Measurements from ENCODE around the gene FCN3. TPM values are rescaled to one million over a fixed set of nuclear protein-coding genes. Genes with fewer than 3 reads are reported as not detected.
A peak's percentile ranks its signal among the peaks of the same experiment; 100 is the strongest.

FCN3 gene
- total and polyA plus RNA-seq, 2 donors (not counting 3 experiments of a cell fraction or from before 2014, with no cell fraction given), result 0.15 TPM; not detected in 1

DNA sequence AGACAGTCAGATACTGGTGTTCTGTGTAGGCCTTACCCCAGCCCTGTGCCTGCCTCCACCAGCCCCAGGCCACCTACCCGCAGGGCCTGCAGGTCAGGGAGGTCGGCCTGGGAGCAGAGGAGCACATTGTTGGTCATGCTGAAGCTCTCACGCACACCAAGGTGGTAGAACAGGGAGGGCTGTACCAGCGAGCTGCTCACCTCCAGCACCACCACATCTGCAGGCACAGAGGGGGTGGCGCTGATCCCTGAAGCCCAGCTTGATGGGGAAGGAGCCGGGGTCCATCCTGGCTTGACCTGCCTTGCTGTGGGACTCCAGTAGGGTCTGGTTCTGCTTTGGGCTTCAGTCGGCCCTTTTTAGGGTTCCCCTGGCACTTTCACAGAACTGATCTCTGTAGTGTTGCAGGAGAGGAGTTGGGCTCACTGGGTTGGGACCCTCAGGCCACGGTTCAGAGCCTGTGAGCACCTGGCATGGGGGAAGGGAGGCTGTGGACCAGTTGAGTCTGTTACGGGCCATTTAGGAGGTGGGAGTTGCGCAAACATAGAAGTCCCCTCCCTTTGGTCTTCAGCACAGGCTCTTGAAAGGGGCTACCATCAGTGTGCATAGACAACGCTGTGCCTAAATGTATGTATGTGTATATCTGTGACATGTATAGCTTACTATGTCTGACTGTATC lies 9.8 kb downstream of the FCN3 start:
- peak overlapping the region; percentile 97 for H2AFZ ChIP-seq (ENCODE audit: low read depth, low read length)
- FAIRE-seq (no peak), DNase-seq (ENCODE audit: low read depth, low spot score) (no peak)
- peak overlapping the region; percentile 5 for H3K27ac ChIP-seq (ENCODE audit: insufficient read depth, low read depth, low read length)
- no peak overlapping the region for H3K9ac ChIP-seq (replicated peaks; ENCODE audit: extremely low read depth, insufficient read depth, low read length)
- peaks cover 0 to 2% of the 10 kb centered on the region in 2 experiments for H3K36me3 ChIP-seq (ENCODE audit: control insufficient read depth in 2 of 2, extremely low read depth in 1 of 2, insufficient read depth in 2 of 2, low read length in 2 of 2)
- H3K4me3 ChIP-seq (replicated peaks in 1 of 3; ENCODE audit: insufficient read depth in 1 of 3, low read depth in 1 of 3, low read length in 3 of 3), result peak overlapping the region in 2 of 3 experiments; percentile 6 to 51
- ChIA-PET CTCF (interaction anchor here (0.7 to 6.8 kb wide), 17 partner anchors 9 to 320 kb away, joined by 3 to 57 read pairs (median 5); partner anchors contain the start of genes CD164L2 and GPR3), POLR2A (interaction anchor here (1.3 to 1.7 kb wide), 2 partner anchors 9 to 30 kb away, joined by 3 to 4 read pairs; no protein-coding TSS in a partner anchor)
- peak overlapping the region; percentile 80 for H3K4me2 ChIP-seq (ENCODE audit: insufficient read depth, low read length)
- H3K9me1 ChIP-seq (replicated peaks; ENCODE audit: control insufficient read depth, extremely low read depth, insufficient read depth, low read length), result no peaks in the 10 kb centered on the region
- H3K79me2 ChIP-seq (ENCODE audit: control insufficient read depth, insufficient read depth, low read length), result no peaks in the 10 kb centered on the region
- no peaks in the 10 kb centered on the region for H3K27me3 ChIP-seq (ENCODE audit: control insufficient read depth in 2 of 2, insufficient read depth in 2 of 2, low read length in 2 of 2)
- H3K9me3 ChIP-seq (replicated peaks; ENCODE audit: control insufficient read depth, insufficient read depth, low read length), result no peaks in the 10 kb centered on the region
- BruUV-seq (replicated peaks), result no TSS peak
- TF ChIP-seq POLR2AphosphoS5 (IDR thresholded peaks at IDR 0.05; ENCODE audit: insufficient read depth, low read depth, low read length) (no peak), JUN (IDR thresholded peaks at IDR 0.05; ENCODE audit: borderline replicate concordance, insufficient read depth, insufficient read length, low read depth) (no peak), POLR2A (IDR thresholded peaks at IDR 0.05; ENCODE audit: low read depth, low read length) (no peak), FOS (IDR thresholded peaks at IDR 0.05; ENCODE audit: borderline replicate concordance, insufficient read depth, low read length) (no peak)
- intact Hi-C loops (cut with micrococcal nuclease), result loop anchor here (1.0 kb wide), 2 partner anchors 8 to 43 kb away; partner anchors contain the start of gene TMEM222
- dilution Hi-C loops (cut with MboI; ENCODE audit: extremely low pct_ligation_motif_present, low sequenced_read_pairs), result no loop called here
- H3K4me1 ChIP-seq (ENCODE audit: control insufficient read depth, extremely low read depth, insufficient read depth, low read length), result peaks cover 15% of the 10 kb centered on the region
- H4K20me1 ChIP-seq (replicated peaks; ENCODE audit: control insufficient read depth, extremely low read depth, insufficient read depth, low read length), result no peaks in the 10 kb centered on the region

DNA sequence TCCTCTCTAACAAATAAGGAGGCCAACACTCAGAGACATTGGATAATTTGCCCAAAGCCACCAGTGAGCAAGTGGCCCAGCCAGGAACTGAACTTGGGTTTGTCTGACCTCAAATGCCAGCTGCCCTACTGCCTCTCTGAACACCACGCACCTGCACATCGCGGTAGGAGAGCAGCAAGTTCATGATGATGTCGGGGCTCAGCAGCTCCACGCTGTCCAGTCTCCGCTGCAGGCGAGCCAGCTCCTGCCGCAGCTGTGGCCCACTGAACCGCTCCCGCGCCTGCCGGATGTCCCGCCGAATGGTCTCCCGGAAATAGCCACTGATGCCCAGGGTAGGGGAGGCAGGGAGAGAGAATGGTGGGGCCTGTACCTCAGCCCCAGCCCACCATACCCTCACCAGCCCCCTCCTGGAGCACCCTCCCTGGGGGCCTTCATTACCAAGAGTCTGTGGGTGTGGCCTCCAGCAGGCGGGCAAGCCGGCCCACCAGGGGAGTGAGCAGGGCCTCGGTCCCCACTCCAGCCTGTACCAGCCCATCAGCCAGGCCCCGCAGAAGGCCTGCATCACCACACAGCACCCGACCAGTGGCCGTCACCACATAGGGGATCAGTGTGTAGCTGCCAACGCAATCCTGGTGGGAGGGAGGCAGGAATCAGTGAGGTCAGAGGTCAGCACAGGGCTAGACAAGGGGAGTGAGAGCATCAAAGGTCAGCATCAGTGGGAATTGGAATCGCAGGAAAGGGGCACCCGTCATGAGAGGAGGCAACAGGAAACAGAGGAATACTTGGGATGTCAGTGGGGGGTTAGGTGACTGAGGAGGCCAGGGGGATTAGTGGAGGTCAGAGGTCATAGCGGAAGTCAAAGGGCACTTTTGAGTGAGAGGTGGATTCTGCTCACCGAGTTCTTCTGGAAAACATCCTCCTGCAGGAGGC lies 10.6 kb downstream of the FCN3 start:
- intact Hi-C loops (cut with micrococcal nuclease), result no loop called here
- Histone ChIP-seq H3K27me3 (ENCODE audit: control insufficient read depth in 2 of 2, insufficient read depth in 2 of 2, low read length in 2 of 2) (no peaks in the 10 kb centered on the region), H3K9ac (replicated peaks; ENCODE audit: extremely low read depth, insufficient read depth, low read length) (no peak overlapping the region), H2AFZ (ENCODE audit: low read depth, low read length) (no peak overlapping the region), H3K9me3 (replicated peaks; ENCODE audit: control insufficient read depth, insufficient read depth, low read length) (no peaks in the 10 kb centered on the region), H4K20me1 (replicated peaks; ENCODE audit: control insufficient read depth, extremely low read depth, insufficient read depth, low read length) (no peaks in the 10 kb centered on the region), H3K4me1 (ENCODE audit: control insufficient read depth, extremely low read depth, insufficient read depth, low read length) (peaks cover 15% of the 10 kb centered on the region), H3K9me1 (replicated peaks; ENCODE audit: control insufficient read depth, extremely low read depth, insufficient read depth, low read length) (no peaks in the 10 kb centered on the region), H3K4me3 (replicated peaks in 1 of 3; ENCODE audit: insufficient read depth in 1 of 3, low read depth in 1 of 3, low read length in 3 of 3) (no peak overlapping the region), H3K36me3 (ENCODE audit: control insufficient read depth in 2 of 2, extremely low read depth in 1 of 2, insufficient read depth in 2 of 2, low read length in 2 of 2) (peaks cover 0 to 2% of the 10 kb centered on the region in 2 experiments), H3K79me2 (ENCODE audit: control insufficient read depth, insufficient read depth, low read length) (no peaks in the 10 kb centered on the region), H3K27ac (ENCODE audit: insufficient read depth, low read depth, low read length) (no peak overlapping the region), H3K4me2 (ENCODE audit: insufficient read depth, low read length) (no peak overlapping the region)
- FAIRE-seq (no peak), DNase-seq (ENCODE audit: low read depth, low spot score) (no peak)
- POLR2A ChIA-PET, result no interaction called here
- no TSS peak for BruUV-seq (replicated peaks)
- no peak for TF ChIP-seq POLR2AphosphoS5 (IDR thresholded peaks at IDR 0.05; ENCODE audit: insufficient read depth, low read depth, low read length)
- CTCF ChIA-PET, result interaction anchor here (1.0 kb wide), 1 partner anchor 24 kb away, joined by 4 read pairs; no protein-coding TSS in a partner anchor
- dilution Hi-C loops (cut with MboI; ENCODE audit: extremely low pct_ligation_motif_present, low sequenced_read_pairs), result no loop called here
